Stimulated activated CD4-positive, alpha-beta T cell treated with anti-CD3 and anti-CD28 coated beads, Interleukin-1b, Interleukin-23, amount 100 ng/mL, for 4 hours (primary cell): ENCODE results near the gene HEATR1.
"Not testable (repeated sequence)": the region's sequence is repeated elsewhere in the genome, so short reads cannot be mapped to it uniquely, and the experiment has no call there.

Experiments used
- DNase-seq, 2 donors: peaks; one replicate each; pipeline ENCODE4 v3.0.0-alpha.2; 2020; ENCODE audit warnings: low read depth in 2 of 2

The HEATR1 gene

DNA sequence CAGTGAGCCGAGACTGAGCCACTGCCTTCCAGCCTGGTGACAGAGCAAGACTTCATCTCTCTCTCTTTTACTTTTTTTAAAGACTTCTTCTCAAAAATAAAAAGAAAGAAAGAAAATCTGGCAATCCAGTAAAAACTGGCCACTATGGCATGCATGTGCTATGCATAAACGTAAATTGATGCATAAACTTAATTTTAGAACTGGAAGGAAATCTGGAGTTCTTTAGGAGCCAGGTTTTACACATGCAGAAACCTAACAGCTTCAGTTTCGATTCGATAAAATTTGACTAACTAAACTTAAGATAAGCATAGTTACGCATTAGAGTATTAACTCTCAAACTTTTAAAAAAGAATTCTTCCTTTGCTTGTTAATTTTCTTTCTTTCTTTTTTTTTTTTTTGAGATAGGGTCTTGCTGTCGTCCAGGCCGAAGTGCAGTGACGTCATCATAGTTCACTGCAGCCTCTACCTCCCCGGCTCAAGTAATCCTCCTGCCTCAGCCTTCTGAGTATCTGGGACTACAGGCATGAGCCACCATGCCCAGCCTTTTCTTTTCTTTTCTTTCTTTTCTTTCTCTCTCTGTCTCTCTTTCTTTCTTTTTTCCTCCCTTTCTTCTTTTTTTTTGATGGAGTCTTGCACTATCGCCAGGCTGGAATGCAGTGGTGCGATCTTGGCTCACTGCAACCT is 92.4 kb downstream of the HEATR1 start:
- DNase-seq: no peak

DNA sequence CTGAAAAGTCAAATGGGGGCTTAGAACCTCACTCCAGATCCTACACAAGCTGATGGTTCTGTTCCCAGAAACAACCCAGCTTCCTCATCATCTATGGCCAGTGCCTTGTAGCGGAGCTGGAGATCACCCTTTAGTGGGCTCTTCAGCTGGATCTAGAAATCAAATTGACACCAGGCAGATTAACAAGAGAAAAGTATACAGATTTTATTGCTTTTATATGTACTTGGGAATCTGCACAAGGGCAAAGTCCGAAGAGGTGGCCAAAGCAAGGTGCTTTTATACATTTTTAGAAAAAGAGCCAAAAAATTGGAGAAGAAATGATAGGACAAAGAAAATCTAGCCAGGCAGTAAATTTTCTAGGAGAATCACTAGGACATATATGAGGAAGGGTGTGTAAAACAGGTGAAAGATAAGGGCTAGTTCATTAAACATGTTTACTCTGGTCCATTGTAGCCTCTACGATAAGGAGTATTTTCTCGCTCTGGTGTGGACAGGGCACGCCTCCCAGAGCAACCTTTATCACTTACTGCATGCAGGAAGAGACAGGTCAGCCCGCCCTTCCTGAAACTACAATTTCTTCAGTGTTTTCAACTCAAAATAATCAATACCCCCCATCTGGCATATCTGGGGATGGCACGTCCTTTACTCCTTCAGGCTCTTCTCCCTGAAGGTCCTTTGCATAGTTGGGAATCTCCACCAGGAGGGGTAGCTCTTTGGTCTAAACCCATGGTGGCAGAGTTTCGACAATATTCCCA is 94.5 kb downstream of the HEATR1 start:
- no peak for DNase-seq

DNA sequence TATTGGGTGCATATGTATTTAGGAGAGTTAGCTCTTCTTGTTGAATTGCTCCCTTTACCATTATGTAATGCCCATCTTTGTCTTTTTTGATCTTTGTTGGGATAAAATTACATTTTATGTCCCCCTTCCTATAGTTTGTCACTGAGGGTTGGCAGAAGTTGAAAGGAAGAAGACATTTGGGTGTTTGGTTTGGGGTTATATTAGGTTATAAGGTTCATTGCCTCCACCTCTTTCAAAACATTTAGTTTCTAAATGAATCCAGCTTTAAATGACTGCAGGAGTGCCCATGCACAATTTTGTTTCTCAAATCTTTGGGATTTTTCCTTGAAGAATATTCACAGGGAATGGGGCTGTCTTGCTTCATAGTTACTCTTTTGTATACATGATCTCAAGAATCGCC is 95.1 kb downstream of the HEATR1 start:
- no peak for DNase-seq

DNA sequence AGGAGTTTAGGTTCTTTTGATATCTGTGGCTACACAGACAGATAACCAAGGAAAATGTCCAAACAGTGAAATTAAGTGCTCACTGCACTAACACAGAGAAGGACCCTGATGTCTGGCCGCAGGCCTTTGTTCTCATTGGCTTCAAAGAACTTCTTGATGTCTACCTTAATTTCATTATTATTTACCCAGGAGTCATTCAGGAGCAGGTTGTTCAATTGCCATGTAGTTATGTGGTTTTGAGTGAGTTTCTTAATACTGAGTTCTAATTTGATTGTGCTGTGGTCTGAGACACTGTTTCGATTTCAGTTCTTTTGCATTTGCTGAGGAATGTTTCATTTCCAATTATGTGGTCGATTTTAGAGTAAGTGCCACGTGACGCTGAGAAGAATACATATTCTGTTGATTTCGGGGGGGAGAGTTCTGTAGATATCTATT is 95.7 kb downstream of the HEATR1 start:
- DNase-seq: no peak

DNA sequence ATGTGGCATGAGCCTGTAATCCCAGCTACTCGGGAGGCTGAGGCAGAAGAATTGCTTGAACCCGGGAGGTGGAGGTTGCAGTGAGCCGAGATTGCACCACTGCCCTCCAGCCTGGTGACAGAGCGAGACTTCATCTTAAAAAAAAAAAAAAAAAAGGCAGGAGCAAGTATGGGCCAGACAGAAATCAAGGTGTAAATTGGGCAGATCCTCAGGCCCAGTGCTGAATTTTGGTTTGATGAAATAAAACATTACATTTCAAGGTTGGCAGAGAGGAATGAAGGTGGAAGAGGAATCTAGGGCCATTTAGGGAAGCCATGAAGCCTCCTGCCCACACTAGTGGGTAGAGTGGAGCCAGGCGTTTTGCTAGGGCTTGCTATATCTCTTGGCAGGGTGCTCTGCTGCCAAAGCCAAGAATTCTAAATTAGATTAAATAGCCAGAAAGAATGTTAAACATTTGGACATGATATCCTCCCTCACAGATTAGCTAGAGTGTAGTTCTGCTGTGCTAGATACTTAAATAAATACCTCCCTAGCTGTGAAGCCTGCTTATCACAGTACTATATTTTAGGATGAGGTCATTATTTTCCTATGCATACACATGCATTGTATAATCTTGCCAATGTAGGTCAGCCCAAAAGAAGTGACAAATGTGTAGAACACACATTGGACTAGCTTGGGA is 97.2 kb downstream of the HEATR1 start:
- no peak for DNase-seq

DNA sequence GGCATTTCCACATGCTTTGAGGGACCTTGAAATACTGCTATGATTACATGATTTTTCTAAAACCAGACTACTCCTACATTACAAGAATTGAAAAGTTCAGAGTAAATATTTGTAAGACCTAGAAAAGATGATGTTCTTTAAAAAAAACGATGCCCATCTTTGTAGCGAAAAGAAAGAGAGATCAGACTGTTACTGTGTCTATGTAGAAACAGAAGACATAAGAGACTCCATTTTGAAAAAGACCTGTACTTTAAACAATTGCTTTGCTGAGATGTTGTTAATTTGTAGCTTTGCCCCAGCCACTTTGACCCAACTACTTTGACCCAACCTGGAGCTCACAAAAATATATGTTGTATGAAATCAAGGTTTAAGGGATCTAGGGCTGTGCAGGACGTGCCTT is 100.0 kb downstream of the HEATR1 start:
- not testable (repeated sequence) for DNase-seq

DNA sequence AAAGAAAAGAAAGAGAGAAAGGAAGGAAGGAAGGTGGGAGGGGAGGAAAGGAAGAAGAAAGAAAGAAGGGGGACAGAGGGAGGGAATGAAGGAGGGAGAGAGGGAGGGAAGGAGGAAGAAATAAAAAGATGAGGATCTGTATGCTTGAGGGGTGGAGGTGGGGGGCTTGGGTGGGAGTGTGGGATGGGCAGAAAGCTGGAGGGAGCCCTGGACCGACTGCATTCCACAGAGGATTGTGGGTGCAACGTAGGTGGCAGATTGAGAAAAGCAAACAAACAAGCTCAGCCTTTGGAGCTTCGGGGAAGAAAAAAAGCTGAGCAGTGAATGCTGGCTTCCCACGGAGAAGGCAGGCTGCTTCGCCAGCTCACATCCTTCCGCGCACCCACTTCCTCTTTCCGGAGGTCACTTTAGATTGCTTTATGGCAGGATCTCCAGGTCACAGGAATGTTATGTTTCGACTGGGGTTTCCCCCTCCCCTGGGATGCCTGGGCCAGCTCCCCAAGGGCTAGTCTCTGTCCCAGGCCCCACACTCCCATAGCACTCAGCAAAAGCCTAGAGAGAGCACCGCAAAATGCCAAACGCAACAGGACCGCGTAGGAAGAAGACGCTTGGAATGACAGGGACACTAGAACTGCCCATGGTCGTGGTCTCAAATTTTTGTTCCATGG is 101.2 kb downstream of the HEATR1 start:
- DNase-seq: no peak

DNA sequence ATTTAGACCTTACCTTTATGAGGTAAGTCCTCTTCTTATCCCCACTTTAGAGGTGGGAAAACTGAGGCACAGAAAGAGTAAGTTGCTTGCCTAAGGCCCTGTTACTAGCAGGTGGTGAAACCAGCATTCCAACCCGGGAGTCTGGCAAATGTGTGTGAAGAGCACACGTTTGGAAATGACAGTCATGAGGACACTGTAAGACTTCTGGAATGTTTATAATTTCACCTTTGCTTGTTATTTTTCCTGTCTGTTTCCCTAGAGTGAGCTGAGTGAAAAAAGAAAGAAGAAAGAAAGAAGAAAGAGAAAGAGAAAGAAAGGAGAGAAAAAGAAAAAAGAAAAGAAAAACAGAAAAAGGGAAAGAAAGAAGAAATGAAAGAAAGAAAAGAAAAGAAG is 101.7 kb downstream of the HEATR1 start:
- DNase-seq: no peak

DNA sequence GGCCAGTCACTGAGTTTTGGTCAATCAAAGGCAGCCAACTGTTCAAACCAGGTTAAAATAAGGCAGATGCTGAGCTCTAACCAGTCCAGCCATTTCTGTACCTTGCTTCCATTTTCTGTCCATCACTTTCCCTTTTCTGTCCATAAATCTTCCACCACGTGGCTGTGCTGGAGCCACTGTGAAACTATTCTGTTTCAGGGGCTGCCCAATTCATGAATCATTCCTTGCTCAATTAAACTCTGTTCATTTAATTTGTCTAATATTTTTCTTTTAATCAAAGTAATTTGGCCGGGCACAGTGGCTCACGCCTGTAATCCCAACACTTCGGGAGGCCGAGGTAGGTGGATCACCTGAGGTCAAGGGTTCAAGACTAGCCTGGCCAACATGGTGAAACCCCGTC is 103.2 kb downstream of the HEATR1 start:
- DNase-seq: no peak
